Keratinocyte (primary cell): ENCODE results near the gene STRN. TPM values are rescaled to one million over a fixed set of nuclear protein-coding genes. Genes with fewer than 3 reads are reported as not detected.
"Not testable (repeated sequence)": the region's sequence is repeated elsewhere in the genome, so short reads cannot be mapped to it uniquely, and the experiment has no call there.

ENCODE experiments used
- DNase-seq: peaks from one replicate; pipeline ENCODE4 v3.0.0-alpha.2; 2011; ENCODE audit warnings: low read depth, missing footprints, low spot score
- FAIRE-seq: peaks from 2 replicates; lab custom pipeline; 2011; peaks lifted over from hg19 to GRCh38; lab: Jason Lieb, UNC
- H2AFZ ChIP-seq: 2 replicates; pipeline ENCODE4 v1.6.0; 2012; ENCODE audit warnings: low read length, control low read depth, inconsistent platforms; ENCODE audit not compliant: control insufficient read depth
- H3K27ac ChIP-seq: 2 replicates; pipeline ENCODE4 v1.5.1; 2011; ENCODE audit warnings: low read length; ENCODE audit not compliant: control insufficient read depth, insufficient read depth
- H3K27me3 ChIP-seq: 3 replicates; pipeline ENCODE4 v1.6.0; 2011; ENCODE audit warnings: low read length; ENCODE audit not compliant: control insufficient read depth, insufficient read depth; ENCODE audit errors: extremely low read depth
- H3K36me3 ChIP-seq, 2 experiments: 2 replicates in 1 of 2; 3 replicates in 1 of 2; pipeline ENCODE4 v1.5.1; 2011; ENCODE audit warnings: low read length in 2 of 2, mild to moderate bottlenecking in 1 of 2; ENCODE audit not compliant: control insufficient read depth in 2 of 2, insufficient read depth in 2 of 2; ENCODE audit errors: extremely low read depth in 1 of 2
- H3K4me1 ChIP-seq: 3 replicates; pipeline ENCODE4 v1.5.1; 2011; ENCODE audit warnings: low read length; ENCODE audit not compliant: control insufficient read depth, insufficient read depth; ENCODE audit errors: extremely low read depth
- H3K4me2 ChIP-seq: 3 replicates; pipeline ENCODE4 v1.6.0; 2011; ENCODE audit warnings: low read depth, low read length; ENCODE audit not compliant: control insufficient read depth, insufficient read depth; ENCODE audit errors: extremely low read depth
- H3K4me3 ChIP-seq, 3 experiments: fragments of 200-600 bp in 1 of 3; sonication (generic) in 1 of 3; 2 replicates in 2 of 3; 3 replicates in 1 of 3; pipeline ENCODE4 v1.5.1; 2011 to 2016; ENCODE audit warnings: low read length in 3 of 3, mild to moderate bottlenecking in 3 of 3, control low read depth in 2 of 3, inconsistent platforms in 1 of 3, low read depth in 1 of 3, mixed read lengths in 1 of 3, mixed run types in 1 of 3, moderate library complexity in 1 of 3; ENCODE audit not compliant: control insufficient read depth in 2 of 3, insufficient read depth in 2 of 3; ENCODE audit errors: extremely low read depth in 1 of 3
- H3K79me2 ChIP-seq: 2 replicates; pipeline ENCODE4 v1.6.0; 2012; ENCODE audit warnings: low read length; ENCODE audit not compliant: control insufficient read depth, insufficient read depth
- H3K9ac ChIP-seq: 3 replicates; pipeline ENCODE4 v1.6.0; 2011; ENCODE audit warnings: low read length; ENCODE audit not compliant: control insufficient read depth, insufficient read depth; ENCODE audit errors: extremely low read depth
- H3K9me1 ChIP-seq: 3 replicates; pipeline ENCODE4 v1.6.0; 2011; ENCODE audit warnings: low read length; ENCODE audit not compliant: control insufficient read depth, insufficient read depth; ENCODE audit errors: extremely low read depth
- H3K9me3 ChIP-seq: 2 replicates; pipeline ENCODE4 v1.5.1; 2012; ENCODE audit warnings: low read depth, low read length; ENCODE audit not compliant: control insufficient read depth
- H4K20me1 ChIP-seq: 3 replicates; pipeline ENCODE4 v1.6.0; 2011; ENCODE audit warnings: low read length; ENCODE audit not compliant: control insufficient read depth, insufficient read depth; ENCODE audit errors: extremely low read depth
- EZH2 ChIP-seq: IDR thresholded peaks from one replicate; pipeline ENCODE4 v1.6.1; 2012; ENCODE audit warnings: inconsistent platforms, mild to moderate bottlenecking, low read length, moderate library complexity
- dilution Hi-C: fragments of 300-500 bp; cut with MboI; formaldehyde crosslinking; loops from one replicate; pipeline ENCODE4 v1.7.0; 2020; ENCODE audit warnings: low sequenced_read_pairs; ENCODE audit not compliant: extremely low pct_ligation_motif_present
- polyA plus RNA-seq, 5 experiments: library from polyadenylated mRNA; depleted of rRNA in 3 of 5; stranded (reverse) in 3 of 5; stranded (forward) in 1 of 5; unstranded in 1 of 5; fragments of >200 nt; gene quantifications; 1 replicate in 1 of 5; 2 replicates in 3 of 5; 3 replicates in 1 of 5; pipeline versions ENCODE4 v1.2.1 to v1.2.3, GENCODE V29; 2011 to 2012; ENCODE audit warnings: missing spikeins in 2 of 5, low read depth in 1 of 5, low replicate concordance in 1 of 5
- TF ChIP-seq, protein P1 (sequence below), 3 experiments: IDR thresholded peaks in 1 of 3; conservative IDR thresholded peaks in 1 of 3; optimal IDR thresholded peaks in 1 of 3; 2 replicates in 2 of 3; 3 replicates in 1 of 3; pipeline versions ENCODE3 to v1.5.1; 2011; ENCODE audit warnings: low read length in 3 of 3, mild to moderate bottlenecking in 3 of 3, moderate library complexity in 2 of 3, control low read depth in 1 of 3, inconsistent platforms in 1 of 3; ENCODE audit not compliant: insufficient read depth in 2 of 3; ENCODE audit errors: extremely low read depth in 1 of 3

The STRN gene
- polyA plus RNA-seq, 1 donor (not counting 4 experiments of a cell fraction or from before 2014, with no cell fraction given), result 29.3 TPM

DNA sequence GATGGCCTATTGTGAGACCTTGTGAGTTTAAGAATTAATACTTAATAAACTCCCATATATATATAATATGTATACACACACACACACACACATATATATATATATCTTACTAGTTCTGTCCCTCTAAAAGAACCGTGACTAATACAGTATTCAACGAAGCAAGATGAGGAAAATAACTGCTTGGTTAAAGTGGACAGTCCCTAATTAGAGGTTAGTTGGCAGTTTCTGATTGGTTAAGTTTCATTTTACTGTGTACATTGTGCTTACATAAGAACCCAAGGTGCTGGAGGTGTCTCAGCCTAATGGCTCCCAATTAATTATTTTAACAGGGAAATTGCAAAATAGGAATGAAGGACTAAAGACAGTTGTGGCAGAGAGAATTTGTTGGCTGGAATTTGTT is 132.1 kb downstream of the STRN start:
- Histone ChIP-seq H2AFZ (no peak overlapping the region), H3K27me3 (no peaks in the 10 kb centered on the region), H4K20me1 (no peaks in the 10 kb centered on the region), H3K9me1 (no peaks in the 10 kb centered on the region), H3K9ac (no peak overlapping the region), H3K4me3 (no peak overlapping the region), H3K79me2 (no peaks in the 10 kb centered on the region), H3K4me2 (no peak overlapping the region), H3K4me1 (no peaks in the 10 kb centered on the region), H3K36me3 (no peaks in the 10 kb centered on the region), H3K9me3 (no peaks in the 10 kb centered on the region), H3K27ac (no peak overlapping the region)
- TF ChIP-seq, protein P1, sequence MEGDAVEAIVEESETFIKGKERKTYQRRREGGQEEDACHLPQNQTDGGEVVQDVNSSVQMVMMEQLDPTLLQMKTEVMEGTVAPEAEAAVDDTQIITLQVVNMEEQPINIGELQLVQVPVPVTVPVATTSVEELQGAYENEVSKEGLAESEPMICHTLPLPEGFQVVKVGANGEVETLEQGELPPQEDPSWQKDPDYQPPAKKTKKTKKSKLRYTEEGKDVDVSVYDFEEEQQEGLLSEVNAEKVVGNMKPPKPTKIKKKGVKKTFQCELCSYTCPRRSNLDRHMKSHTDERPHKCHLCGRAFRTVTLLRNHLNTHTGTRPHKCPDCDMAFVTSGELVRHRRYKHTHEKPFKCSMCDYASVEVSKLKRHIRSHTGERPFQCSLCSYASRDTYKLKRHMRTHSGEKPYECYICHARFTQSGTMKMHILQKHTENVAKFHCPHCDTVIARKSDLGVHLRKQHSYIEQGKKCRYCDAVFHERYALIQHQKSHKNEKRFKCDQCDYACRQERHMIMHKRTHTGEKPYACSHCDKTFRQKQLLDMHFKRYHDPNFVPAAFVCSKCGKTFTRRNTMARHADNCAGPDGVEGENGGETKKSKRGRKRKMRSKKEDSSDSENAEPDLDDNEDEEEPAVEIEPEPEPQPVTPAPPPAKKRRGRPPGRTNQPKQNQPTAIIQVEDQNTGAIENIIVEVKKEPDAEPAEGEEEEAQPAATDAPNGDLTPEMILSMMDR (optimal IDR thresholded peaks at IDR 0.05 in 1 of 3, IDR thresholded peaks at IDR 0.05 in 1 of 3, conservative IDR thresholded peaks at IDR 0.05 in 1 of 3; ENCODE audit: extremely low read depth in 1 of 3, insufficient read depth in 2 of 3, low read length in 3 of 3), result no peak
- TF ChIP-seq EZH2, result no peak
- dilution Hi-C loops, result no loop called here
- DNase-seq, result no peak
- FAIRE-seq, result no peak

DNA sequence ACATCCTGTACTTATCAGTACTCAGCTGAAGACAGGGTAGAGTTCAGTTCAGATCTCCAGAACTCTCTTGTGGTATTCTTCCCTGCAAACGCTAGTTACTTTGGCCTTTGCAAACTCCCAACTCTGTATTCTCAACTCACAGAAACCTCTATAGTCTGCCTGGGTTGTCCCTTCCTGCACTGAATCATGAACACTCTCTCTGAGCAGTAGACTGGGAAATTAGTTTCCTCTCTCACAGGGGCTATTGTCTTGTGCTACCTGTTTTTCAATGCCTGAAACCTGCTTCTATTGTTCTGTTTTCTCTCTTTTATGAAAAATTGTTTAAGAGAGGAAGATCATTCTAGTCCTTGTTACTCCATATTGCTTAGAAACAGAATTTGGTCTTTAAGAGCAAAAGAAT is 135.2 kb downstream of the STRN start:
- Histone ChIP-seq H2AFZ (no peak overlapping the region), H3K27ac (no peak overlapping the region), H3K4me3 (no peak overlapping the region), H3K79me2 (no peaks in the 10 kb centered on the region), H3K4me2 (no peak overlapping the region), H3K9me1 (no peaks in the 10 kb centered on the region), H3K4me1 (no peaks in the 10 kb centered on the region), H3K9me3 (no peaks in the 10 kb centered on the region), H4K20me1 (no peaks in the 10 kb centered on the region), H3K9ac (no peak overlapping the region), H3K27me3 (no peaks in the 10 kb centered on the region), H3K36me3 (no peaks in the 10 kb centered on the region)
- DNase-seq, result no peak
- dilution Hi-C loops, result no loop called here
- FAIRE-seq, result no peak
- no peak for TF ChIP-seq EZH2
- TF ChIP-seq, protein P1 (optimal IDR thresholded peaks at IDR 0.05 in 1 of 3, IDR thresholded peaks at IDR 0.05 in 1 of 3, conservative IDR thresholded peaks at IDR 0.05 in 1 of 3; ENCODE audit: extremely low read depth in 1 of 3, insufficient read depth in 2 of 3, low read length in 3 of 3), result no peak

- dilution Hi-C loops, H3K9me3 ChIP-seq, H3K27me3 ChIP-seq, H3K36me3 ChIP-seq, H3K4me1 ChIP-seq, H3K4me3 ChIP-seq, H2AFZ ChIP-seq, H3K9me1 ChIP-seq, FAIRE-seq, H3K27ac ChIP-seq, H3K9ac ChIP-seq, DNase-seq, H3K4me2 ChIP-seq, H4K20me1 ChIP-seq, H3K79me2 ChIP-seq: not testable (repeated sequence)
Observed at GRCh38 chr2:36824683-36825082, 141.7 kb downstream of the STRN start.
